Panc1 (cell line): ENCODE measurements around the gene CLCN2. TPM values are rescaled to one million over a fixed set of nuclear protein-coding genes. Genes with fewer than 3 reads are reported as not detected.

Source experiments
- ATAC-seq: fragments of 200-7000 bp; cut with Tn5 transposase; 2 replicates; pipeline ENCODE4 v1.9.1; 2020; ENCODE audit warnings: mild to moderate bottlenecking, moderate library complexity
- BruUV-seq: library from RNA; stranded (reverse); fragments of 400-500 nt; replicated peaks from 2 replicates; lab custom pipeline; 2021; lab: Mats Ljungman, UMichigan
- CTCF ChIA-PET: fragments of 300-600 bp; sonication (Branson Sonifier 250); formaldehyde crosslinking; loops from one replicate; lab custom pipeline; 2022; ENCODE audit warnings: antibody characterized with exemption; lab: Charles Lee
- POLR2A ChIA-PET: fragments of 300-600 bp; sonication (Branson Sonifier 250); formaldehyde crosslinking; loops from one replicate; lab custom pipeline; 2022; ENCODE audit warnings: antibody characterized with exemption; lab: Charles Lee
- DNase-seq: peaks from one replicate; pipeline ENCODE4 v3.0.0-alpha.2; 2010; ENCODE audit warnings: low read depth, low spot score
- H3K27ac ChIP-seq: 2 replicates; pipeline ENCODE4 v1.5.1; 2011; ENCODE audit warnings: mild to moderate bottlenecking, low read length, inconsistent platforms
- H3K27me3 ChIP-seq: fragments of 200-500 bp; sonication (Bioruptor generic); 2 replicates; pipeline ENCODE4 v1.6.0; 2014; ENCODE audit warnings: low read length, inconsistent platforms; ENCODE audit not compliant: control insufficient read depth, insufficient read depth
- H3K36me3 ChIP-seq: fragments of 200-500 bp; sonication (Bioruptor generic); 2 replicates; pipeline ENCODE4 v1.5.1; 2014; ENCODE audit warnings: inconsistent platforms, mild to moderate bottlenecking, low read length, moderate library complexity; ENCODE audit not compliant: control insufficient read depth, insufficient read depth
- H3K4me1 ChIP-seq: 2 replicates; pipeline ENCODE4 v1.5.1; 2011; ENCODE audit warnings: inconsistent platforms, mild to moderate bottlenecking, low read length, moderate library complexity; ENCODE audit not compliant: control insufficient read depth, insufficient read depth
- H3K4me3 ChIP-seq, 2 experiments: 2 replicates each; pipeline ENCODE4 v1.5.1; 2011 to 2012; ENCODE audit warnings: low read depth in 2 of 2, low read length in 2 of 2, mild to moderate bottlenecking in 2 of 2, inconsistent platforms in 1 of 2, moderate library complexity in 1 of 2
- H3K9me3 ChIP-seq: fragments of 200-500 bp; sonication (Bioruptor generic); 2 replicates; pipeline ENCODE4 v1.5.1; 2014; ENCODE audit warnings: low read depth, mild to moderate bottlenecking, inconsistent platforms, low read length, moderate library complexity; ENCODE audit not compliant: control insufficient read depth, insufficient read depth
- CTCF ChIP-seq: fragments of 450-650 bp; IDR thresholded peaks from 2 replicates; pipeline ENCODE4 v1.5.1; 2017; ENCODE audit warnings: mild to moderate bottlenecking
- POLR2AphosphoS5 ChIP-seq: IDR thresholded peaks from 2 replicates; pipeline ENCODE4 v1.6.1; 2012; ENCODE audit warnings: mild to moderate bottlenecking, low read depth, low read length, moderate library complexity
- SIN3A ChIP-seq: IDR thresholded peaks from 2 replicates; pipeline ENCODE4 v1.6.1; 2012; ENCODE audit warnings: low read depth, mild to moderate bottlenecking, low read length, moderate library complexity, borderline replicate concordance; ENCODE audit not compliant: insufficient read depth
- TCF7L2 ChIP-seq: IDR thresholded peaks from 2 replicates; pipeline ENCODE4 v1.6.1; 2011; ENCODE audit warnings: mild to moderate bottlenecking, low read depth, low read length, inconsistent platforms
- in situ Hi-C: cut with HindIII; loops from 2 replicates; pipeline ENCODE4 v1.10.0; 2016; ENCODE audit warnings: low sequenced_read_pairs, low pct_unique_long_range_greater_than_20kb
- intact Hi-C: fragments of 100-400 bp; cut with micrococcal nuclease; formaldehyde crosslinking; loops from one replicate; pipeline ENCODE4 v1.10.0; 2022; ENCODE audit not compliant: unreplicated experiment
- total RNA-seq: library from RNA; stranded (reverse); gene quantifications from one replicate; pipeline ENCODE4 v1.2.1, GENCODE V29; 2021; ENCODE audit not compliant: unreplicated experiment
- TF ChIP-seq, protein P1 (sequence below), 2 experiments: IDR thresholded peaks; 2 replicates each; pipeline ENCODE4 v1.6.1; 2011 to 2012; ENCODE audit warnings: low read depth in 2 of 2, control low read depth in 1 of 2, low read length in 1 of 2, mild to moderate bottlenecking in 1 of 2, moderate library complexity in 1 of 2; ENCODE audit not compliant: insufficient read depth in 1 of 2

CLCN2 gene
- total RNA-seq, 1 experiment from 2014 or later, result 22.5 TPM

- no TSS peak for BruUV-seq
- TF ChIP-seq CTCF (no peak), SIN3A (no peak), POLR2AphosphoS5 (no peak), TCF7L2 (no peak)
- TF ChIP-seq, protein P1, sequence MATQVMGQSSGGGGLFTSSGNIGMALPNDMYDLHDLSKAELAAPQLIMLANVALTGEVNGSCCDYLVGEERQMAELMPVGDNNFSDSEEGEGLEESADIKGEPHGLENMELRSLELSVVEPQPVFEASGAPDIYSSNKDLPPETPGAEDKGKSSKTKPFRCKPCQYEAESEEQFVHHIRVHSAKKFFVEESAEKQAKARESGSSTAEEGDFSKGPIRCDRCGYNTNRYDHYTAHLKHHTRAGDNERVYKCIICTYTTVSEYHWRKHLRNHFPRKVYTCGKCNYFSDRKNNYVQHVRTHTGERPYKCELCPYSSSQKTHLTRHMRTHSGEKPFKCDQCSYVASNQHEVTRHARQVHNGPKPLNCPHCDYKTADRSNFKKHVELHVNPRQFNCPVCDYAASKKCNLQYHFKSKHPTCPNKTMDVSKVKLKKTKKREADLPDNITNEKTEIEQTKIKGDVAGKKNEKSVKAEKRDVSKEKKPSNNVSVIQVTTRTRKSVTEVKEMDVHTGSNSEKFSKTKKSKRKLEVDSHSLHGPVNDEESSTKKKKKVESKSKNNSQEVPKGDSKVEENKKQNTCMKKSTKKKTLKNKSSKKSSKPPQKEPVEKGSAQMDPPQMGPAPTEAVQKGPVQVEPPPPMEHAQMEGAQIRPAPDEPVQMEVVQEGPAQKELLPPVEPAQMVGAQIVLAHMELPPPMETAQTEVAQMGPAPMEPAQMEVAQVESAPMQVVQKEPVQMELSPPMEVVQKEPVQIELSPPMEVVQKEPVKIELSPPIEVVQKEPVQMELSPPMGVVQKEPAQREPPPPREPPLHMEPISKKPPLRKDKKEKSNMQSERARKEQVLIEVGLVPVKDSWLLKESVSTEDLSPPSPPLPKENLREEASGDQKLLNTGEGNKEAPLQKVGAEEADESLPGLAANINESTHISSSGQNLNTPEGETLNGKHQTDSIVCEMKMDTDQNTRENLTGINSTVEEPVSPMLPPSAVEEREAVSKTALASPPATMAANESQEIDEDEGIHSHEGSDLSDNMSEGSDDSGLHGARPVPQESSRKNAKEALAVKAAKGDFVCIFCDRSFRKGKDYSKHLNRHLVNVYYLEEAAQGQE (IDR thresholded peaks at IDR 0.05; ENCODE audit: insufficient read depth in 1 of 2, low read depth in 2 of 2, low read length in 1 of 2), result no peak
- H3K4me1 ChIP-seq, result peaks cover 6% of the 10 kb centered on the region
- no peak for DNase-seq
- ATAC-seq, result no peak
- in situ Hi-C loops, result no loop called here
- POLR2A ChIA-PET, result no interaction called here
- H3K4me3 ChIP-seq, result no peak overlapping the region
- H3K27me3 ChIP-seq, result no peaks in the 10 kb centered on the region
- H3K36me3 ChIP-seq, result no peaks in the 10 kb centered on the region; the same call in 1 of the 2 replicates
- intact Hi-C loops, result no loop called here
- H3K27ac ChIP-seq, result no peak overlapping the region
- no peaks in the 10 kb centered on the region for H3K9me3 ChIP-seq
- CTCF ChIA-PET, result no interaction called here
Observed at GRCh38 chr3:184357248-184358123, 3.9 kb downstream of the CLCN2 start.

- ATAC-seq, result no peak
- peaks cover 2% of the 10 kb centered on the region for H3K4me1 ChIP-seq
- intact Hi-C loops, result no loop called here
- ChIA-PET CTCF (interaction anchor here (1.2 kb wide), 1 partner anchor 158 kb away, joined by 3 read pairs; no protein-coding TSS in a partner anchor), POLR2A (interaction anchor here (0.6 kb wide), 1 partner anchor 36 kb away, joined by 3 read pairs; no protein-coding TSS in a partner anchor)
- no peaks in the 10 kb centered on the region for H3K9me3 ChIP-seq
- no peaks in the 10 kb centered on the region for H3K27me3 ChIP-seq
- no TSS peak for BruUV-seq
- in situ Hi-C loops, result no loop called here
- no peak overlapping the region for H3K4me3 ChIP-seq
- TF ChIP-seq, protein P1 (IDR thresholded peaks at IDR 0.05; ENCODE audit: insufficient read depth in 1 of 2, low read depth in 2 of 2, low read length in 1 of 2), result no peak
- TF ChIP-seq TCF7L2 (no peak), SIN3A (no peak), POLR2AphosphoS5 (no peak), CTCF (no peak)
- DNase-seq, result no peak
- no peaks in the 10 kb centered on the region; the same call in 1 of the 2 replicates for H3K36me3 ChIP-seq
- H3K27ac ChIP-seq, result no peak overlapping the region
Observed at GRCh38 chr3:184355261-184356040, 6.0 kb downstream of the CLCN2 start.
